ENCODE measurements around the gene KIAA1671.

DNA sequence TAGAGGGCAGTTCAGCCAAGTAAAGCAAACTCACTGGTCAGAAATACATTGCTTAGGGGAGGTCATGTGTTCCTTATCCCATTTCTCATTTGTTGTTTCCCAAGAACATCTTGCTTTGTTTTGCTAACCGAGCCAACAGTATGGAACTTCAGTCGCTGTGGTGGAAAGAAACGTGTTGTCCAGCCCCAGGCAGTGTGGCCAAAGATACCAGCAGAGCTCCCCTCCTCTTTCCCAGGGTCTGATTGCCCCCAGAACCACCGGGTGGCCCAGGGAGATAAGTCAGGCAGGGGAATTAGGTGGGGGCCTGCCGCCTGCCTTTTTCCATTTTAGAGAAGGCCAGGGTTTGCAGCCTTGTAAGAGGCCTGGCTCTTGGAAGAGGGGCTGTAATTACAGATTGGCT is 148.4 kb downstream of the KIAA1671 start:
- TF ChIP-seq, protein P1, sequence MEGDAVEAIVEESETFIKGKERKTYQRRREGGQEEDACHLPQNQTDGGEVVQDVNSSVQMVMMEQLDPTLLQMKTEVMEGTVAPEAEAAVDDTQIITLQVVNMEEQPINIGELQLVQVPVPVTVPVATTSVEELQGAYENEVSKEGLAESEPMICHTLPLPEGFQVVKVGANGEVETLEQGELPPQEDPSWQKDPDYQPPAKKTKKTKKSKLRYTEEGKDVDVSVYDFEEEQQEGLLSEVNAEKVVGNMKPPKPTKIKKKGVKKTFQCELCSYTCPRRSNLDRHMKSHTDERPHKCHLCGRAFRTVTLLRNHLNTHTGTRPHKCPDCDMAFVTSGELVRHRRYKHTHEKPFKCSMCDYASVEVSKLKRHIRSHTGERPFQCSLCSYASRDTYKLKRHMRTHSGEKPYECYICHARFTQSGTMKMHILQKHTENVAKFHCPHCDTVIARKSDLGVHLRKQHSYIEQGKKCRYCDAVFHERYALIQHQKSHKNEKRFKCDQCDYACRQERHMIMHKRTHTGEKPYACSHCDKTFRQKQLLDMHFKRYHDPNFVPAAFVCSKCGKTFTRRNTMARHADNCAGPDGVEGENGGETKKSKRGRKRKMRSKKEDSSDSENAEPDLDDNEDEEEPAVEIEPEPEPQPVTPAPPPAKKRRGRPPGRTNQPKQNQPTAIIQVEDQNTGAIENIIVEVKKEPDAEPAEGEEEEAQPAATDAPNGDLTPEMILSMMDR (IDR thresholded peaks at IDR 0.05 in 4 of 5, conservative IDR thresholded peaks at IDR 0.05 in 1 of 5): no peak
- no peak for TF ChIP-seq POLR2A (IDR thresholded peaks at IDR 0.05)
